BJ (cell line): ENCODE measurements around the gene FAM180A. TPM values are rescaled to one million over a fixed set of nuclear protein-coding genes. Genes with fewer than 3 reads are reported as not detected.

ENCODE experiments used
- CTCF ChIA-PET: fragments of 350-600 bp; formaldehyde crosslinking; extraction: SDS; loops from one replicate; lab custom pipeline; 2021; ENCODE audit warnings: antibody characterized with exemption, inconsistent platforms; lab: Yijun Ruan, JAX
- POLR2A ChIA-PET: fragments of 300-600 bp; sonication (Branson Sonifier 250); formaldehyde crosslinking; extraction: SDS; loops from one replicate; lab custom pipeline; 2021; ENCODE audit warnings: antibody characterized with exemption; lab: Charles Lee
- DNase-seq: peaks from one replicate; pipeline ENCODE4 v3.0.0-alpha.2; 2011; ENCODE audit warnings: low read depth
- H3K27me3 ChIP-seq: 2 replicates; pipeline ENCODE4 v1.6.0; 2011; ENCODE audit warnings: low read length; ENCODE audit not compliant: control insufficient read depth, insufficient read depth
- H3K36me3 ChIP-seq: 2 replicates; pipeline ENCODE4 v1.5.1; 2011; ENCODE audit warnings: low read length; ENCODE audit not compliant: control insufficient read depth, insufficient read depth
- H3K4me3 ChIP-seq: 2 replicates; pipeline ENCODE4 v1.5.1; 2011; ENCODE audit warnings: low read depth, mild to moderate bottlenecking, control low read depth, low read length
- CTCF ChIP-seq: IDR thresholded peaks from 2 replicates; pipeline ENCODE4 v1.5.1; 2011; ENCODE audit warnings: low read depth, mild to moderate bottlenecking, control low read depth, inconsistent platforms, low read length, moderate library complexity; ENCODE audit not compliant: insufficient read depth
- polyA plus RNA-seq: library from polyadenylated mRNA; depleted of rRNA; stranded (reverse); fragments of >200 nt; gene quantifications from 2 replicates; pipeline ENCODE4 v1.2.3, GENCODE V29; 2011

Gene FAM180A
- polyA plus RNA-seq, 1 experiment: 2.1 TPM

DNA sequence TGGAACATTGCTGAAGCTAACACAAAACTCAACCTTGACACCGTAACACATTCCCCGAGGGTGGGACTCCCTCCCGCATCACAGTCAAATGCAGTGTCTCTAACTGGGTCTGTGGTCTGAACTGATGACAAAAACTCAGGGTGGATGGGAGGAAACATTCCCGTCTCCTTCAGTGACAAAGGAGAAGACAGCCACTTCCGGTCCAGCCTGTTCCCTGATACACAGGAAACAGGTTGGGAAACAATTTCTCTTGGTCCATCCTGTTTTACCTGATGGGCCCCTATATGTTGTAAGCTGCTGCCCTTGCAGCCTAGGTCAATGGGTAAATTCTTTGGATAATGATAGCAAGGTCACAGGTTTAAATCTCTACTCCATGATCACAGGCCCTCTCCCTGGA is 41.0 kb downstream of the FAM180A start:
- Histone ChIP-seq H3K27me3 (no peaks in the 10 kb centered on the region), H3K36me3 (no peaks in the 10 kb centered on the region), H3K4me3 (no peak overlapping the region)
- no peak for DNase-seq
- POLR2A ChIA-PET: no interaction called here
- CTCF ChIA-PET: interaction anchor here (1.7 kb wide), 1 partner anchor 9 kb away, joined by 3 read pairs; no protein-coding TSS in a partner anchor
- TF ChIP-seq CTCF: no peak

- H3K4me3 ChIP-seq: no peak overlapping the region
- DNase-seq: no peak
- no peaks in the 10 kb centered on the region for H3K27me3 ChIP-seq
- TF ChIP-seq CTCF: no peak
- CTCF ChIA-PET: interaction anchor here (1.7 kb wide), 1 partner anchor 10 kb away, joined by 3 read pairs; no protein-coding TSS in a partner anchor
- POLR2A ChIA-PET: no interaction called here
- H3K36me3 ChIP-seq: no peaks in the 10 kb centered on the region
These were observed 41.6 kb downstream of the FAM180A start for GRCh38 chr7:135706858-135707569.

- POLR2A ChIA-PET: no interaction called here
- Histone ChIP-seq H3K27me3 (no peaks in the 10 kb centered on the region), H3K36me3 (no peaks in the 10 kb centered on the region), H3K4me3 (no peak overlapping the region)
- CTCF ChIA-PET: interaction anchor here (0.5 to 1.1 kb wide), 3 partner anchors 11 to 1132 kb away, joined by 3 read pairs; no protein-coding TSS in a partner anchor
- DNase-seq: no peak
- no peak for TF ChIP-seq CTCF
These were observed 42.4 kb downstream of the FAM180A start for GRCh38 chr7:135706038-135706742.

- Histone ChIP-seq H3K27me3 (no peaks in the 10 kb centered on the region), H3K4me3 (no peak overlapping the region), H3K36me3 (no peaks in the 10 kb centered on the region)
- no peak for DNase-seq
- no peak for TF ChIP-seq CTCF
- ChIA-PET CTCF (interaction anchor here (0.5 to 1.3 kb wide), 6 partner anchors 9 to 93 kb away, joined by 3 to 4 read pairs (median 3); partner anchors contain the start of gene STMP1), POLR2A (no interaction called here)
These were observed 43.9 kb downstream of the FAM180A start for GRCh38 chr7:135704698-135705097.

DNA sequence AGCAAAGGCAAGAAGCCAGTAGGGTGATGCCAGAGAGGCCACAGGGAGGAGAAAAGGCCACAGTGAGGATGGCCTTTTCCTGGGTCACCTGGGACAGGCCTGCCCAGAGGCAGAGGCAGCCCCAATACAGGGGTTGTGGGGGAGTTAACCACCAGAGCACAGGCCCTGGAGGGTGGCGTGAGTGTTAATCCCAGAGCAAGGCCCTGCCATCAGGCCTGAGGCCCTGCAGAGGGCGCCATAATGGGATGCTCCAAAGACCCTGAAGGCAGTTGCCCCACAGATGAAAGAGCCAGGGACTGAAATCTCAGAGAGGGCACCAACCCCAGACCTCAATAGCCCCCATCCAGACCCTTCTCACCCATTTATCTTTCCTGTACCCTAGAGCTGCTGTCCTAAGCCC is 44.5 kb downstream of the FAM180A start:
- ChIA-PET CTCF (interaction anchor here (0.5 to 1.3 kb wide), 5 partner anchors 9 to 94 kb away, joined by 3 read pairs; no protein-coding TSS in a partner anchor), POLR2A (no interaction called here)
- 0 out of 2 replicates have a peak, but pooled peaks have one; percentile 15 for TF ChIP-seq CTCF

More for the DNA sequence above, 44.5 kb downstream of the FAM180A start:
- Histone ChIP-seq H3K4me3 (no peak overlapping the region), H3K36me3 (no peaks in the 10 kb centered on the region), H3K27me3 (no peaks in the 10 kb centered on the region)
- DNase-seq: no peak
